HCT116 (cell line): ENCODE measurements around the gene BLTP3B. TPM values are rescaled to one million over a fixed set of nuclear protein-coding genes. Genes with fewer than 3 reads are reported as not detected.

Experiments
- ATAC-seq: fragments of 200-7000 bp; cut with Tn5 transposase; 2 replicates; pipeline ENCODE4 v1.9.1; 2020; ENCODE audit warnings: mild to moderate bottlenecking, moderate library complexity
- BruUV-seq: library from RNA; stranded (reverse); fragments of 400-500 nt; replicated peaks from 2 replicates; lab custom pipeline; 2021; lab: Mats Ljungman, UMichigan
- CTCF ChIA-PET: fragments of 300-600 bp; sonication (Branson Sonifier 250); formaldehyde crosslinking; loops from one replicate; lab custom pipeline; 2021; ENCODE audit warnings: antibody characterized with exemption; lab: Charles Lee
- POLR2A ChIA-PET: fragments of 300-600, 350-600 bp; sonication (Branson Sonifier 250); formaldehyde crosslinking; loops from one replicate; lab custom pipeline; 2021; ENCODE audit warnings: antibody characterized with exemption; lab: Charles Lee
- RAD21 ChIA-PET, 2 experiments: fragments of 300-600 bp; sonication (Branson Sonifier 250); formaldehyde crosslinking; loops; one replicate each; lab custom pipeline; 2023; ENCODE audit warnings: low total read pairs in 2 of 2; ENCODE audit not compliant: uncharacterized antibody in 2 of 2, unreplicated experiment in 2 of 2, low non-redundant PET in 1 of 2; lab: Charles Lee
- DNase-seq: peaks from one replicate; pipeline ENCODE4 v3.0.0-alpha.2; 2010; ENCODE audit warnings: low read depth, low spot score
- H2AFZ ChIP-seq: fragments of 200-600 bp; shearing (Covaris generic), sonication (generic); 2 replicates; pipeline ENCODE4 v1.6.1; 2017; ENCODE audit warnings: low read depth, mixed run types, mixed read lengths, antibody characterized with exemption, low read length; ENCODE audit not compliant: poor library complexity, severe bottlenecking
- H3K27ac ChIP-seq: 2 replicates; pipeline ENCODE4 v1.5.1; 2012; ENCODE audit warnings: low read depth, low read length
- H3K27me3 ChIP-seq: fragments of 200-600 bp; sonication (generic); 2 replicates; pipeline ENCODE4 v1.6.1; 2016; ENCODE audit warnings: mixed run types, low read length, mixed read lengths; ENCODE audit not compliant: insufficient read depth
- H3K36me3 ChIP-seq, 2 experiments: fragments of 200-500 bp in 1 of 2; fragments of 200-600 bp in 1 of 2; sonication (Bioruptor generic) in 1 of 2; sonication (generic) in 1 of 2; 2 replicates each; pipeline versions ENCODE4 v1.5.1 to v1.6.1; 2014 to 2016; ENCODE audit warnings: low read length in 2 of 2, inconsistent platforms in 1 of 2, mixed read lengths in 1 of 2, mixed run types in 1 of 2; ENCODE audit not compliant: insufficient read depth in 2 of 2, control insufficient read depth in 1 of 2
- H3K4me1 ChIP-seq, 2 experiments: fragments of 200-600 bp in 1 of 2; sonication (generic) in 1 of 2; 2 replicates each; pipeline versions ENCODE4 v1.5.1 to v1.6.1; 2012 to 2017; ENCODE audit warnings: low read length in 2 of 2, inconsistent platforms in 1 of 2, mild to moderate bottlenecking in 1 of 2, mixed read lengths in 1 of 2, mixed run types in 1 of 2, moderate library complexity in 1 of 2; ENCODE audit not compliant: insufficient read depth in 2 of 2, control insufficient read depth in 1 of 2
- H3K4me2 ChIP-seq: fragments of 200-600 bp; sonication (generic); 2 replicates; pipeline ENCODE4 v1.6.1; 2017; ENCODE audit warnings: mixed run types, low read length, mixed read lengths
- H3K4me3 ChIP-seq, 2 experiments: fragments of 200-600 bp in 1 of 2; sonication (generic) in 1 of 2; replicated peaks in 1 of 2; 2 replicates each; pipeline ENCODE4 v1.5.1; 2011 to 2016; ENCODE audit warnings: low read length in 2 of 2, control low read depth in 1 of 2, low read depth in 1 of 2, mild to moderate bottlenecking in 1 of 2, mixed read lengths in 1 of 2, mixed run types in 1 of 2
- H3K79me2 ChIP-seq: fragments of 200-600 bp; sonication (generic); 2 replicates; pipeline ENCODE4 v1.6.1; 2017; ENCODE audit warnings: mild to moderate bottlenecking, mixed run types, low read length, moderate library complexity, mixed read lengths; ENCODE audit not compliant: insufficient read depth
- H3K9ac ChIP-seq: fragments of 200-600 bp; sonication (generic); 2 replicates; pipeline ENCODE4 v1.6.1; 2016; ENCODE audit warnings: low read length, mixed read lengths
- H3K9me2 ChIP-seq: fragments of 200-600 bp; sonication (generic), shearing (Covaris generic); 2 replicates; pipeline ENCODE4 v1.6.1; 2017; ENCODE audit warnings: mixed run types, mild to moderate bottlenecking, moderate library complexity; ENCODE audit not compliant: insufficient read depth
- H3K9me3 ChIP-seq, 2 experiments: fragments of 200-500 bp in 1 of 2; fragments of 200-600 bp in 1 of 2; sonication (Bioruptor generic) in 1 of 2; sonication (generic) in 1 of 2; 2 replicates each; pipeline ENCODE4 v1.6.1; 2014 to 2017; ENCODE audit warnings: low read length in 2 of 2, mixed read lengths in 2 of 2, inconsistent platforms in 1 of 2, low read depth in 1 of 2, mild to moderate bottlenecking in 1 of 2, mixed run types in 1 of 2, moderate library complexity in 1 of 2; ENCODE audit not compliant: control insufficient read depth in 1 of 2, insufficient read depth in 1 of 2
- H4K20me1 ChIP-seq: fragments of 200-600 bp; sonication (generic), shearing (Covaris generic); 2 replicates; pipeline ENCODE4 v1.6.1; 2017; ENCODE audit warnings: mixed run types, mild to moderate bottlenecking, moderate library complexity; ENCODE audit not compliant: insufficient read depth
- ATF3 ChIP-seq: IDR thresholded peaks from 2 replicates; pipeline ENCODE4 v1.6.1; 2012
- CEBPB ChIP-seq: IDR thresholded peaks from 2 replicates; pipeline ENCODE4 v1.6.1; 2012; ENCODE audit warnings: low read depth
- ELF1 ChIP-seq: IDR thresholded peaks from 2 replicates; pipeline ENCODE4 v1.6.1; 2012; ENCODE audit warnings: low read depth, borderline replicate concordance
- EZH2phosphoT487 ChIP-seq: fragments of 200-600 bp; IDR thresholded peaks from 2 replicates; pipeline ENCODE4 v1.6.1; 2018; ENCODE audit warnings: antibody characterized with exemption, borderline replicate concordance
- FOSL1 ChIP-seq: IDR thresholded peaks from 2 replicates; pipeline ENCODE4 v1.6.1; 2012; ENCODE audit warnings: low read depth
- JUND ChIP-seq: IDR thresholded peaks from 2 replicates; pipeline ENCODE4 v1.6.1; 2012
- MAX ChIP-seq: IDR thresholded peaks from 2 replicates; pipeline ENCODE4 v1.6.1; 2012
- POLR2A ChIP-seq: IDR thresholded peaks from 2 replicates; pipeline ENCODE4 v1.7.0; 2011; ENCODE audit warnings: borderline replicate concordance; ENCODE audit not compliant: insufficient read depth, insufficient read length; ENCODE audit errors: extremely low read depth
- POLR2AphosphoS5 ChIP-seq: IDR thresholded peaks from 2 replicates; pipeline ENCODE4 v1.6.1; 2011; ENCODE audit warnings: mild to moderate bottlenecking, low read depth, low read length, moderate library complexity
- REST ChIP-seq: IDR thresholded peaks from 2 replicates; pipeline ENCODE4 v1.6.1; 2012; ENCODE audit warnings: low read depth
- SIN3A ChIP-seq: IDR thresholded peaks from 2 replicates; pipeline ENCODE4 v1.6.1; 2012; ENCODE audit warnings: low read depth
- SP1 ChIP-seq: IDR thresholded peaks from 2 replicates; pipeline ENCODE4 v1.6.1; 2012; ENCODE audit warnings: low read depth
- TCF7L2 ChIP-seq: IDR thresholded peaks from 2 replicates; pipeline ENCODE4 v1.7.0; 2011; ENCODE audit warnings: borderline replicate concordance, inconsistent platforms; ENCODE audit not compliant: insufficient read depth, insufficient read length; ENCODE audit errors: extremely low read depth
- ZFX ChIP-seq: fragments of 450-650 bp; IDR thresholded peaks from 2 replicates; pipeline ENCODE4 v1.6.1; 2017
- intact Hi-C: fragments of 100-400 bp; cut with micrococcal nuclease; formaldehyde crosslinking; loops from 2 replicates; pipeline ENCODE4 v1.10.0; 2022
- total RNA-seq: library from RNA; stranded (reverse); gene quantifications from one replicate; pipeline ENCODE4 v1.2.1, GENCODE V29; 2021; ENCODE audit not compliant: unreplicated experiment

The BLTP3B gene
- total RNA-seq, 1 experiment from 2014 or later = 24.5 TPM

GRCh38 chr12:100145643-100146042 is 3.0 kb upstream of the BLTP3B start:
- RAD21 ChIA-PET = no interaction called here
- Histone ChIP-seq H3K4me2 (no peak overlapping the region), H3K27ac (no peak overlapping the region), H3K9ac (no peak overlapping the region), H3K9me2 (no peaks in the 10 kb centered on the region), H2AFZ (no peak overlapping the region), H3K36me3 (no peaks in the 10 kb centered on the region), H3K79me2 (peaks cover 15% of the 10 kb centered on the region), H3K4me1 (peaks cover 4 to 19% of the 10 kb centered on the region in 2 experiments; a peak in 3 of 4 replicates), H3K4me3 (no peak overlapping the region), H3K9me3 (no peaks in the 10 kb centered on the region), H4K20me1 (no peaks in the 10 kb centered on the region), H3K27me3 (no peaks in the 10 kb centered on the region)
- no TSS peak for BruUV-seq
- no peak for TF ChIP-seq TCF7L2
- TF ChIP-seq ELF1 = no peak
- TF ChIP-seq SP1 = no peak
- no peak for TF ChIP-seq POLR2A
- TF ChIP-seq ATF3 = no peak
- TF ChIP-seq ZFX = no peak
- TF ChIP-seq SIN3A = no peak
- no peak for TF ChIP-seq FOSL1
- no peak for TF ChIP-seq POLR2AphosphoS5
- no peak for TF ChIP-seq EZH2phosphoT487
- TF ChIP-seq CEBPB = no peak
- TF ChIP-seq JUND = no peak
- TF ChIP-seq MAX = no peak
- TF ChIP-seq REST = no peak
- POLR2A ChIA-PET = no interaction called here
- DNase-seq (no peak), ATAC-seq (no peak)
- intact Hi-C loops = no loop called here
- CTCF ChIA-PET = interaction anchor here (1.0 kb wide), 1 partner anchor 9 kb away, joined by 4 read pairs; no protein-coding TSS in a partner anchor
